Muscle layer of duodenum (tissue), 2 donors: ENCODE results near the gene SERPING1.
A peak's percentile ranks its signal among the peaks of the same experiment; 100 is the strongest.

Experiments
- H3K27ac ChIP-seq: one replicate; pipeline ENCODE4 v1.7.0; 2013; ENCODE audit warnings: mild to moderate bottlenecking, low read length
- H3K27me3 ChIP-seq: one replicate; pipeline ENCODE4 v1.7.0; 2013; ENCODE audit warnings: low read depth, mild to moderate bottlenecking, control low read depth, low read length
- H3K36me3 ChIP-seq, 2 donors: one replicate each; pipeline ENCODE4 v1.7.0; 2013; ENCODE audit warnings: low read length in 2 of 2, control low read depth in 1 of 2, mild to moderate bottlenecking in 1 of 2; ENCODE audit not compliant: insufficient read depth in 2 of 2, control insufficient read depth in 1 of 2
- H3K4me1 ChIP-seq, 2 donors: one replicate each; pipeline ENCODE4 v1.7.0; 2013; ENCODE audit warnings: low read length in 2 of 2, mild to moderate bottlenecking in 2 of 2, control low read depth in 1 of 2, moderate library complexity in 1 of 2; ENCODE audit not compliant: insufficient read depth in 2 of 2, control insufficient read depth in 1 of 2
- H3K4me3 ChIP-seq, 2 donors: one replicate each; pipeline ENCODE4 v1.7.0; 2013; ENCODE audit warnings: low read length in 2 of 2, low read depth in 1 of 2, mild to moderate bottlenecking in 1 of 2
- H3K9me3 ChIP-seq, 2 donors: one replicate each; pipeline ENCODE4 v1.7.0; 2013; ENCODE audit warnings: low read length in 2 of 2, control low read depth in 1 of 2, mild to moderate bottlenecking in 1 of 2; ENCODE audit not compliant: control insufficient read depth in 1 of 2
- donor health status: healthy.

Gene SERPING1

GRCh38 chr11:57622263-57622662, 24.8 kb downstream of the SERPING1 start:
- Histone ChIP-seq H3K36me3 (no peaks in the 10 kb centered on the region), H3K27me3 (no peaks in the 10 kb centered on the region), H3K9me3 (no peaks in the 10 kb centered on the region), H3K4me3 (no peak overlapping the region), H3K27ac (no peak overlapping the region), H3K4me1 (no peaks in the 10 kb centered on the region)

- Histone ChIP-seq H3K27me3 (no peaks in the 10 kb centered on the region), H3K4me1 (no peaks in the 10 kb centered on the region), H3K4me3 (no peak overlapping the region), H3K9me3 (no peaks in the 10 kb centered on the region), H3K36me3 (no peaks in the 10 kb centered on the region), H3K27ac (no peak overlapping the region)
Measured at GRCh38 chr11:57624864-57625263, 27.4 kb downstream of the SERPING1 start.

GRCh38 chr11:57626895-57627294, 29.4 kb downstream of the SERPING1 start:
- no peak overlapping the region for H3K27ac ChIP-seq
- no peaks in the 10 kb centered on the region for H3K4me1 ChIP-seq
- no peaks in the 10 kb centered on the region for H3K36me3 ChIP-seq
- no peak overlapping the region for H3K4me3 ChIP-seq
- H3K9me3 ChIP-seq, result no peaks in the 10 kb centered on the region
- no peaks in the 10 kb centered on the region for H3K27me3 ChIP-seq

- H3K4me1 ChIP-seq, result no peaks in the 10 kb centered on the region
- H3K27me3 ChIP-seq, result no peaks in the 10 kb centered on the region
- no peaks in the 10 kb centered on the region for H3K36me3 ChIP-seq
- H3K4me3 ChIP-seq, result no peak overlapping the region
- no peak overlapping the region for H3K27ac ChIP-seq
- H3K9me3 ChIP-seq, result no peaks in the 10 kb centered on the region
Measured at GRCh38 chr11:57630171-57630570, 32.7 kb downstream of the SERPING1 start.

GRCh38 chr11:57632116-57632515, 34.6 kb downstream of the SERPING1 start:
- no peak overlapping the region for H3K4me3 ChIP-seq
- H3K4me1 ChIP-seq, result no peaks in the 10 kb centered on the region
- no peaks in the 10 kb centered on the region for H3K36me3 ChIP-seq
- no peaks in the 10 kb centered on the region for H3K9me3 ChIP-seq
- no peaks in the 10 kb centered on the region for H3K27me3 ChIP-seq
- H3K27ac ChIP-seq, result no peak overlapping the region

- peaks cover 6% of the 10 kb centered on the region for H3K27me3 ChIP-seq
- no peak overlapping the region for H3K27ac ChIP-seq
Measured at GRCh38 chr11:57633394-57634070, 36.0 kb downstream of the SERPING1 start.

GRCh38 chr11:57634311-57634710, 36.8 kb downstream of the SERPING1 start:
- H3K4me3 ChIP-seq, result no peak overlapping the region
- H3K36me3 ChIP-seq, result no peaks in the 10 kb centered on the region
- no peaks in the 10 kb centered on the region for H3K9me3 ChIP-seq
- H3K4me1 ChIP-seq, result peaks cover 0 to 13% of the 10 kb centered on the region in 2 donors
- H3K27me3 ChIP-seq, result peaks cover 6% of the 10 kb centered on the region
- H3K27ac ChIP-seq, result no peak overlapping the region

More at GRCh38 chr11:57633394-57634070, 36.0 kb downstream of the SERPING1 start:
- Histone ChIP-seq H3K36me3 (no peaks in the 10 kb centered on the region), H3K4me3 (no peak overlapping the region), H3K4me1 (peaks cover 0 to 6% of the 10 kb centered on the region in 2 donors), H3K9me3 (no peaks in the 10 kb centered on the region)

GRCh38 chr11:57635246-57635645, 37.8 kb downstream of the SERPING1 start:
- H3K9me3 ChIP-seq, result no peaks in the 10 kb centered on the region
- no peak overlapping the region for H3K4me3 ChIP-seq
- no peak overlapping the region for H3K27ac ChIP-seq
- peaks cover 0 to 22% of the 10 kb centered on the region in 2 donors for H3K4me1 ChIP-seq
- H3K36me3 ChIP-seq, result no peaks in the 10 kb centered on the region
- H3K27me3 ChIP-seq, result peaks cover 6% of the 10 kb centered on the region

GRCh38 chr11:57637626-57638004, 40.1 kb downstream of the SERPING1 start:
- Histone ChIP-seq H3K9me3 (no peaks in the 10 kb centered on the region), H3K27me3 (peaks cover 6% of the 10 kb centered on the region), H3K4me3 (peak overlapping the region; percentile 87 to 91), H3K27ac (no peak overlapping the region), H3K36me3 (no peaks in the 10 kb centered on the region), H3K4me1 (peaks cover 0 to 32% of the 10 kb centered on the region in 2 donors)

- peak overlapping the region; percentile 45 for H3K27ac ChIP-seq
Measured at GRCh38 chr11:57638005-57638781, 40.7 kb downstream of the SERPING1 start.

GRCh38 chr11:57638811-57639320, 41.4 kb downstream of the SERPING1 start:
- Histone ChIP-seq H3K4me1 (peaks cover 0 to 32% of the 10 kb centered on the region in 2 donors), H3K27me3 (peaks cover 6% of the 10 kb centered on the region), H3K36me3 (no peaks in the 10 kb centered on the region), H3K4me3 (peak overlapping the region; percentile 87 to 91), H3K9me3 (no peaks in the 10 kb centered on the region), H3K27ac (peak overlapping the region; percentile 45)

More at GRCh38 chr11:57638005-57638781, 40.7 kb downstream of the SERPING1 start:
- Histone ChIP-seq H3K36me3 (no peaks in the 10 kb centered on the region), H3K9me3 (no peaks in the 10 kb centered on the region), H3K4me3 (peak overlapping the region; percentile 87 to 91), H3K27me3 (peaks cover 6% of the 10 kb centered on the region), H3K4me1 (peaks cover 0 to 32% of the 10 kb centered on the region in 2 donors)
